Activated B cell treated with CpG ODN at 0.5 μM for 24 hours (primary cell): ENCODE measurements around the gene MADD. TPM values are rescaled to one million over a fixed set of nuclear protein-coding genes. Genes with fewer than 3 reads are reported as not detected.

ENCODE experiments used
- ATAC-seq: fragments of 200-7000 bp; cut with Tn5 transposase; one replicate; pipeline ENCODE4 v1.10.0; 2021; ENCODE audit warnings: low read depth, mild to moderate bottlenecking, moderate library complexity
- CTCF ChIA-PET: fragments of 350-600 bp; sonication (Branson Sonifier 250); formaldehyde crosslinking; loops from one replicate; lab custom pipeline; 2021; ENCODE audit warnings: antibody characterized with exemption; lab: Charles Lee
- POLR2A ChIA-PET: fragments of 350-600 bp; sonication (Branson Sonifier 250); formaldehyde crosslinking; loops from one replicate; lab custom pipeline; 2021; ENCODE audit warnings: antibody characterized with exemption; lab: Charles Lee
- DNase-seq: peaks from one replicate; pipeline ENCODE4 v3.0.0; 2022
- H3K27ac Mint-ChIP-seq: one replicate; pipeline ENCODE4 v1.8.0; 2020; ENCODE audit warnings: mixed read lengths
- H3K27me3 Mint-ChIP-seq: one replicate; pipeline ENCODE4 v1.8.0; 2021; ENCODE audit warnings: mixed read lengths
- H3K36me3 Mint-ChIP-seq: one replicate; pipeline ENCODE4 v1.8.0; 2021; ENCODE audit warnings: low read depth, mixed read lengths
- H3K4me1 Mint-ChIP-seq: one replicate; pipeline ENCODE4 v1.8.0; 2021; ENCODE audit warnings: mixed read lengths
- H3K4me3 Mint-ChIP-seq: one replicate; pipeline ENCODE4 v1.8.0; 2020; ENCODE audit warnings: mild to moderate bottlenecking, mixed read lengths
- H3K9me3 Mint-ChIP-seq: one replicate; pipeline ENCODE4 v1.8.0; 2020; ENCODE audit warnings: mixed read lengths
- intact Hi-C: fragments of 100-400 bp; cut with micrococcal nuclease; formaldehyde crosslinking; loops from one replicate; pipeline ENCODE4 v1.15.1; 2024
- total RNA-seq: library from RNA; stranded (reverse); gene quantifications from 2 replicates; pipeline ENCODE4 v1.2.3, GENCODE V29; 2022
- TF ChIP-seq, protein P1 (sequence below): fragments of 200-600 bp; IDR thresholded peaks from one replicate; pipeline ENCODE4 v1.8.0; 2022; ENCODE audit warnings: antibody characterized with exemption, mild to moderate bottlenecking

The MADD gene
- 60.9 and 86.9 TPM in 2 replicates for total RNA-seq

DNA sequence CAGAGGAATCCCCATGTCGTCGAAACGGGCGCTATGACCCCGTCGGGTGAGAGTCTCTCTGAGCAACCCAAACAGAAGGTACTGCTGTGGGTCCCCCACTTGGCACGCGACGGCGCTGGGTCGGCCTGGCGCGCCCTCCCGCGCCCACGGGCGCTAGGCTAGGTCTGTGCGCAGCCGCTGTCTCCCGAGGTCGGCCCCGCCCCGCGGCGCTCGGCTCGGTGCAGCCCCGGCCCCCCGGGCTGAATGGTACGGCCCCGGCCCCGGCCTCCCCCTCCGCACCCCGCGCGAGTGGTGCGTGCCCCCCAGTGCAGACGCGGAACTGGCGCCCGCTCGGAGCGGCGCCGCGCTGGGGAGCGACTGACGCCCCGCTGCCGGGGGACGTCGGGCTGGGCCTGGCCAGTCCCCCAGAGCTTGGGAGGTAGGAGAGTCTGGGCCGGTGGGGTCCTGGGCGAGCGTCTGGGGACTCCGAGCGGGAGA is at the start of gene MADD:
MADD (plus strand) TSS at position 305 of the 477 bp plus-strand sequence.
- H3K27me3 Mint-ChIP-seq = no peaks in the 10 kb centered on the region
- no peaks in the 10 kb centered on the region for H3K9me3 Mint-ChIP-seq
- peaks cover 59% of the 10 kb centered on the region for H3K4me1 Mint-ChIP-seq
- intact Hi-C loops = loop anchor here (1.0 to 5.0 kb wide), 12 partner anchors 22 to 570 kb away; partner anchors contain the start of genes ACP2, AGBL2, ARHGAP1 and CELF1
- POLR2A ChIA-PET = interaction anchor here (0.6 to 5.9 kb wide), 7 partner anchors 21 to 658 kb away, joined by 3 to 57 read pairs (median 6); partner anchors contain the start of genes ACP2, DDB2 and PSMC3
- peak within 1 kb of the TSS; percentile 93 for H3K4me3 Mint-ChIP-seq
- peaks cover 17% of the 10 kb centered on the region for H3K36me3 Mint-ChIP-seq
- CTCF ChIA-PET = no interaction called here
- DNase-seq (peak; percentile 90), ATAC-seq (peak; percentile 84)
- TF ChIP-seq, protein P1, sequence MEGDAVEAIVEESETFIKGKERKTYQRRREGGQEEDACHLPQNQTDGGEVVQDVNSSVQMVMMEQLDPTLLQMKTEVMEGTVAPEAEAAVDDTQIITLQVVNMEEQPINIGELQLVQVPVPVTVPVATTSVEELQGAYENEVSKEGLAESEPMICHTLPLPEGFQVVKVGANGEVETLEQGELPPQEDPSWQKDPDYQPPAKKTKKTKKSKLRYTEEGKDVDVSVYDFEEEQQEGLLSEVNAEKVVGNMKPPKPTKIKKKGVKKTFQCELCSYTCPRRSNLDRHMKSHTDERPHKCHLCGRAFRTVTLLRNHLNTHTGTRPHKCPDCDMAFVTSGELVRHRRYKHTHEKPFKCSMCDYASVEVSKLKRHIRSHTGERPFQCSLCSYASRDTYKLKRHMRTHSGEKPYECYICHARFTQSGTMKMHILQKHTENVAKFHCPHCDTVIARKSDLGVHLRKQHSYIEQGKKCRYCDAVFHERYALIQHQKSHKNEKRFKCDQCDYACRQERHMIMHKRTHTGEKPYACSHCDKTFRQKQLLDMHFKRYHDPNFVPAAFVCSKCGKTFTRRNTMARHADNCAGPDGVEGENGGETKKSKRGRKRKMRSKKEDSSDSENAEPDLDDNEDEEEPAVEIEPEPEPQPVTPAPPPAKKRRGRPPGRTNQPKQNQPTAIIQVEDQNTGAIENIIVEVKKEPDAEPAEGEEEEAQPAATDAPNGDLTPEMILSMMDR = no peak
- peak within 1 kb of the TSS; percentile 97 for H3K27ac Mint-ChIP-seq

DNA sequence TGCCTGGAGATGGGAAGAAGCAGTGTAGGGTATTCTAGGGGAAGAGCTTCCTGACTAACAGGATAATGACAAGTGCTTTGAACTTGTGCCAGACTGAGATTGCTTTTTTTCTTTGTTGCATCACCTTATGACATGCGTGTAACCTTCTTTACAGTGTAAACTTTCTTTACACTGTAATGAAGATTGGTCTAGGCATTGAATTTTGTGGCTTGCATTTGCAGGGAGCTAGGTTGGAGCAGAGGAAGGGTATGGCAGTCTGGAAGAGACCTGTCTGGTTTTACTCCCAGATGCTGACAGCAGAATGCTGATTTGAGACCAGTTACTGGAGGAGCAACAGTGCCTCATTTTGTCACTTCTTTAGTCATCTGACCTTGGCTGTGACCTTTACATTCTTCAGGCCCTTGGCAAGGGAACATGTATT is 49.5 kb upstream of the MADD start:
- TF ChIP-seq, protein P1 = no peak
- ChIA-PET CTCF (interaction anchor here (1.0 kb wide), 1 partner anchor 9 kb away, joined by 3 read pairs; no protein-coding TSS in a partner anchor), POLR2A (interaction anchor here (0.7 to 2.0 kb wide), 2 partner anchors 28 to 212 kb away, joined by 3 to 6 read pairs; partner anchors contain the start of gene ACP2)
- H3K27ac Mint-ChIP-seq = peak overlapping the region; percentile 6
- H3K4me1 Mint-ChIP-seq = peaks cover 34% of the 10 kb centered on the region
- no peak overlapping the region for H3K4me3 Mint-ChIP-seq
- no peak for DNase-seq
- intact Hi-C loops = no loop called here
- no peaks in the 10 kb centered on the region for H3K9me3 Mint-ChIP-seq
- H3K36me3 Mint-ChIP-seq = peaks cover 51% of the 10 kb centered on the region
- H3K27me3 Mint-ChIP-seq = no peaks in the 10 kb centered on the region
- no peak for ATAC-seq

DNA sequence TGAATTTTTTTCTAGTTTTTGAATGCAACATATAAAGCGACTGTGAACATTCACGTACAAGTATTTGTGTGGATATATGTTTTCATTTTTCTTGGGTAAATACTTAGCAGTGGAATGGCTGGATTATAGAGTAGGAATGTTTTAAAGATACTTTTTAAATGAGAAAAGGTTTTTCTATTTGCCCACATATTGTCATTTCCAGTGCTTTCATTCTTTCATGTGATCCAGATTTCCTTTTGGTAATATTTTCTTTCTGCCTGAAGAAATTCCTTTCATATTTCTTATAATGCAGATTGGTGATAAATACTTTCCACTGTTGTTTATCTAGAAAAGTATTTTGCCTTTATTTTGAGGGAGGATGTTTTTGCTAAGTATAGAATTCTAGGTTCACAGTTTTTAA is 47.2 kb upstream of the MADD start:
- DNase-seq (no peak), ATAC-seq (no peak)
- H3K36me3 Mint-ChIP-seq = peaks cover 51% of the 10 kb centered on the region
- peaks cover 19% of the 10 kb centered on the region for H3K4me1 Mint-ChIP-seq
- intact Hi-C loops = no loop called here
- no peaks in the 10 kb centered on the region for H3K9me3 Mint-ChIP-seq
- ChIA-PET POLR2A (interaction anchor here (0.5 to 1.3 kb wide), 3 partner anchors 11 to 30 kb away, joined by 3 to 4 read pairs (median 3); partner anchors contain the start of gene ACP2), CTCF (no interaction called here)
- H3K27me3 Mint-ChIP-seq = no peaks in the 10 kb centered on the region
- no peak overlapping the region for H3K27ac Mint-ChIP-seq
- TF ChIP-seq, protein P1 = no peak
- H3K4me3 Mint-ChIP-seq = no peak overlapping the region

GRCh38 chr11:47225552-47226400 is 44.2 kb upstream of the MADD start:
- ChIA-PET POLR2A (interaction anchor here (0.7 kb wide), 1 partner anchor 11 kb away, joined by 3 read pairs; the partner anchor contains the start of gene DDB2), CTCF (no interaction called here)
- TF ChIP-seq, protein P1 = no peak
- ATAC-seq (peak; percentile 57), DNase-seq (no peak)
- peaks cover 6% of the 10 kb centered on the region for H3K4me1 Mint-ChIP-seq
- H3K27me3 Mint-ChIP-seq = no peaks in the 10 kb centered on the region
- intact Hi-C loops = no loop called here
- H3K27ac Mint-ChIP-seq = peak overlapping the region; percentile 24
- no peaks in the 10 kb centered on the region for H3K9me3 Mint-ChIP-seq
- H3K36me3 Mint-ChIP-seq = peaks cover 49% of the 10 kb centered on the region
- H3K4me3 Mint-ChIP-seq = no peak overlapping the region

- Mint-ChIP-seq H3K9me3 (no peaks in the 10 kb centered on the region), H3K27ac (no peak overlapping the region), H3K36me3 (peaks cover 45% of the 10 kb centered on the region), H3K27me3 (no peaks in the 10 kb centered on the region), H3K4me3 (no peak overlapping the region), H3K4me1 (peaks cover 8% of the 10 kb centered on the region)
- CTCF ChIA-PET = no interaction called here
- DNase-seq (no peak), ATAC-seq (no peak)
- POLR2A ChIA-PET = interaction anchor here (1.9 kb wide), 1 partner anchor 15 kb away, joined by 31 read pairs; the partner anchor contains the start of gene DDB2
- intact Hi-C loops = no loop called here
- TF ChIP-seq, protein P1 = no peak
Measured at GRCh38 chr11:47229161-47229560, 40.8 kb upstream of the MADD start.
